Skin epidermis (tissue), 12 donors: ENCODE data around the gene PRR15.

Experiments
- H3K27ac ChIP-seq, 21 experiments: fragments of 200-600 bp; sonication (generic) in 11 of 21; one replicate each; pipeline ENCODE4 v1.5.0; 2020; ENCODE audit warnings: mild to moderate bottlenecking in 3 of 21, inconsistent platforms in 2 of 21, moderate library complexity in 2 of 21
- H3K4me3 ChIP-seq, 7 experiments: fragments of 200-600 bp; sonication (generic) in 2 of 7; one replicate each; pipeline ENCODE4 v1.5.0; 2020; ENCODE audit warnings: inconsistent platforms in 2 of 7, mild to moderate bottlenecking in 2 of 7, moderate library complexity in 1 of 7

The PRR15 gene

GRCh38 chr7:29565982-29566746 lies 2.5 kb downstream of the PRR15 start:
- peak overlapping the region; percentile 21 to 50 (median 29) for H3K4me3 ChIP-seq
- peak overlapping the region in 2 of 21 experiments; percentile 12 to 13 for H3K27ac ChIP-seq

GRCh38 chr7:29567174-29567573 lies 3.5 kb downstream of the PRR15 start:
- no peak overlapping the region for H3K4me3 ChIP-seq
- H3K27ac ChIP-seq, result no peak overlapping the region

- H3K27ac ChIP-seq, result no peak overlapping the region
- no peak overlapping the region for H3K4me3 ChIP-seq
Observed at GRCh38 chr7:29569648-29570047, 6.0 kb downstream of the PRR15 start.

GRCh38 chr7:29572558-29572957 lies 8.9 kb downstream of the PRR15 start:
- Histone ChIP-seq H3K27ac (no peak overlapping the region), H3K4me3 (no peak overlapping the region)

GRCh38 chr7:29573567-29573966 lies 9.9 kb downstream of the PRR15 start:
- Histone ChIP-seq H3K27ac (no peak overlapping the region), H3K4me3 (no peak overlapping the region)

- Histone ChIP-seq H3K27ac (no peak overlapping the region), H3K4me3 (no peak overlapping the region)
Observed at GRCh38 chr7:29574659-29575058, 11.0 kb downstream of the PRR15 start.

- no peak overlapping the region for H3K27ac ChIP-seq
Observed at GRCh38 chr7:29587195-29587808, 23.7 kb downstream of the PRR15 start.

GRCh38 chr7:29588212-29588611 lies 24.6 kb downstream of the PRR15 start:
- no peak overlapping the region for H3K27ac ChIP-seq
- no peak overlapping the region for H3K4me3 ChIP-seq

More at GRCh38 chr7:29587195-29587808, 23.7 kb downstream of the PRR15 start:
- no peak overlapping the region for H3K4me3 ChIP-seq

GRCh38 chr7:29588900-29589696 lies 25.5 kb downstream of the PRR15 start:
- Histone ChIP-seq H3K27ac (no peak overlapping the region), H3K4me3 (no peak overlapping the region)

GRCh38 chr7:29592866-29593265 lies 29.2 kb downstream of the PRR15 start:
- Histone ChIP-seq H3K27ac (no peak overlapping the region), H3K4me3 (no peak overlapping the region)

GRCh38 chr7:29593459-29593858 lies 29.8 kb downstream of the PRR15 start:
- Histone ChIP-seq H3K4me3 (no peak overlapping the region), H3K27ac (no peak overlapping the region)

GRCh38 chr7:29596593-29597178 lies 33.1 kb downstream of the PRR15 start:
- H3K4me3 ChIP-seq, result no peak overlapping the region
- no peak overlapping the region for H3K27ac ChIP-seq

GRCh38 chr7:29597266-29597665 lies 33.6 kb downstream of the PRR15 start:
- no peak overlapping the region for H3K4me3 ChIP-seq
- H3K27ac ChIP-seq, result no peak overlapping the region

- no peak overlapping the region for H3K4me3 ChIP-seq
- H3K27ac ChIP-seq, result no peak overlapping the region
Observed at GRCh38 chr7:29598137-29598536, 34.5 kb downstream of the PRR15 start.

GRCh38 chr7:29598613-29599012 lies 35.0 kb downstream of the PRR15 start:
- Histone ChIP-seq H3K27ac (no peak overlapping the region), H3K4me3 (no peak overlapping the region)

GRCh38 chr7:29599026-29599425 lies 35.4 kb downstream of the PRR15 start:
- Histone ChIP-seq H3K27ac (no peak overlapping the region), H3K4me3 (no peak overlapping the region)

- no peak overlapping the region for H3K27ac ChIP-seq
- no peak overlapping the region for H3K4me3 ChIP-seq
Observed at GRCh38 chr7:29600661-29601060, 37.0 kb downstream of the PRR15 start.

GRCh38 chr7:29604052-29604451 lies 40.4 kb downstream of the PRR15 start:
- H3K4me3 ChIP-seq, result no peak overlapping the region
- no peak overlapping the region for H3K27ac ChIP-seq

- no peak overlapping the region for H3K4me3 ChIP-seq
- H3K27ac ChIP-seq, result no peak overlapping the region
Observed at GRCh38 chr7:29604702-29605101, 41.1 kb downstream of the PRR15 start.

GRCh38 chr7:29605671-29606070 lies 42.0 kb downstream of the PRR15 start:
- H3K27ac ChIP-seq, result no peak overlapping the region

More at GRCh38 chr7:29605671-29606070, 42.0 kb downstream of the PRR15 start:
- no peak overlapping the region for H3K4me3 ChIP-seq
